ENCODE results near the gene NRM.
A peak's percentile ranks its signal among the peaks of the same experiment; 100 is the strongest.
"Not testable (repeated sequence)": the region's sequence is repeated elsewhere in the genome, so short reads cannot be mapped to it uniquely, and the experiment has no call there.

The NRM gene

GRCh38 chr6:30723159-30723842 lies 32.5 kb upstream of the NRM start:
- Mint-ChIP-seq H3K36me3 (peaks cover 88% of the 10 kb centered on the region), H3K4me1 (peaks cover 58% of the 10 kb centered on the region), H3K4me3 (peak overlapping the region; percentile 94), H3K27ac (peak overlapping the region; percentile 96)
- DNase-seq (ENCODE audit: low spot score in 2 of 2); ATAC-seq; H3K9me3 Mint-ChIP-seq: not testable (repeated sequence)

DNA sequence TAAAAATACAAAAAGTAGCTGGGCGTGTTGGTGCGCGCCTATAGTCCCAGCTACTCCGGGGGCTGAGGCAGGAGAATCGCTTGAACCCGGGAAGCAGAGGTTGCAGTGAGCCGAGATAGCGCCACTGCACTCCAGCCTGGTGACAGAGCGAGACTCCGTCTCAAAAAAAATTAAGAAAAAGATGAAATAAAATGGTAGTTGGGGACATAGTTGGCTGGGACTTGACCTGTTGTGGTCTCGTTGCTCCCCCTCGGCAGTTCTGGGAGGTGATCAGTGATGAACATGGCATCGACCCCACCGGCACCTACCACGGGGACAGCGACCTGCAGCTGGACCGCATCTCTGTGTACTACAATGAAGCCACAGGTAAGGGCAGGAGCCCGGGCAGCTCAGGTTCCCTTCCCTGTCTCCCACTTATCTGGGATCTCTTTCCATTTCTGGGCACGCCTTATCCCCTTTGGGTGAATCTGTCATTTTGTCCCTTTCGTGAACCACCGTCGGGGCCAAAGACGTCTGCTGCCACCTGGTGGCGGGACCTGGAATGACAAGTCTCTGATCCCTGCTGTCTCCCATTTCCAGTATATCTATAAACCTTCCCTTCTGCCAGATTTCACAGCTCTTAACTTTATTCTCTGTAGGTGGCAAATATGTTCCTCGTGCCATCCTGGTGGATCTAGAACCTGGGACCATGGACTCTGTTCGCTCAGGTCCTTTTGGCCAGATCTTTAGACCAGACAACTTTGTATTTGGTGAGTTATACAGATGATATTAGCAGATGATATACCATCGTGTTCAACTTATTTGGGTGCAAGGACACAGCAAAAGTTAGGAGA lies 31.7 kb upstream of the NRM start:
- DNase-seq (ENCODE audit: low spot score in 2 of 2) (peak; percentile 85 to 94), ATAC-seq (no peak)
- Mint-ChIP-seq H3K9me3 (no peaks in the 10 kb centered on the region), H3K36me3 (peaks cover 82% of the 10 kb centered on the region), H3K27ac (peak overlapping the region; percentile 96), H3K4me3 (peak overlapping the region; percentile 94), H3K4me1 (peaks cover 61% of the 10 kb centered on the region)

- not testable (repeated sequence) for ATAC-seq
- peaks cover 67% of the 10 kb centered on the region for H3K4me1 Mint-ChIP-seq
- H3K36me3 Mint-ChIP-seq = peaks cover 82% of the 10 kb centered on the region
These were observed 31.2 kb upstream of the NRM start for GRCh38 chr6:30722025-30722279.

GRCh38 chr6:30721198-30722024 lies 30.6 kb upstream of the NRM start:
- ATAC-seq (peak; percentile 48), DNase-seq (ENCODE audit: low spot score in 2 of 2) (peak; percentile 95 to 97)
- Mint-ChIP-seq H3K9me3 (no peaks in the 10 kb centered on the region), H3K4me3 (peak overlapping the region; percentile 94), H3K36me3 (peaks cover 82% of the 10 kb centered on the region), H3K27ac (peak overlapping the region; percentile 96), H3K4me1 (peaks cover 72% of the 10 kb centered on the region)

More at GRCh38 chr6:30722025-30722279, 31.2 kb upstream of the NRM start:
- H3K9me3 Mint-ChIP-seq; DNase-seq (ENCODE audit: low spot score in 2 of 2): not testable (repeated sequence)
- H3K27ac Mint-ChIP-seq = peak overlapping the region; percentile 96
- peak overlapping the region; percentile 94 for H3K4me3 Mint-ChIP-seq

GRCh38 chr6:30720738-30721197 lies 30.0 kb upstream of the NRM start:
- peak; percentile 45 to 84 for DNase-seq (ENCODE audit: low spot score in 2 of 2)
- ATAC-seq = no peak
- H3K9me3 Mint-ChIP-seq = no peaks in the 10 kb centered on the region
- peak overlapping the region; percentile 94 for H3K4me3 Mint-ChIP-seq
- peak overlapping the region; percentile 96 for H3K27ac Mint-ChIP-seq
- peaks cover 77% of the 10 kb centered on the region for H3K36me3 Mint-ChIP-seq
- peaks cover 76% of the 10 kb centered on the region for H3K4me1 Mint-ChIP-seq

- DNase-seq (ENCODE audit: low spot score in 2 of 2) (peak; percentile 79 to 95), ATAC-seq (peak; percentile 78)
- Mint-ChIP-seq H3K4me3 (peak within 1 kb of the TSS; percentile 94), H3K4me1 (peaks cover 72% of the 10 kb centered on the region), H3K27ac (peak within 1 kb of the TSS; percentile 96), H3K36me3 (peaks cover 77% of the 10 kb centered on the region), H3K9me3 (no peaks in the 10 kb centered on the region)
These were observed 29.3 kb upstream of the NRM start, which contains the start of gene TUBB for GRCh38 chr6:30719791-30720737. Gene TUBB (plus strand): TSS chr6:30720352. CDS start chr6:30720507, 155 bp downstream.

GRCh38 chr6:30719356-30719755 lies 28.6 kb upstream of the NRM start:
- H3K27ac Mint-ChIP-seq = peak overlapping the region; percentile 96
- no peak for DNase-seq (ENCODE audit: low spot score in 2 of 2)
- no peaks in the 10 kb centered on the region for H3K9me3 Mint-ChIP-seq
- H3K4me3 Mint-ChIP-seq = peak overlapping the region; percentile 94
- peaks cover 77% of the 10 kb centered on the region for H3K36me3 Mint-ChIP-seq
- H3K4me1 Mint-ChIP-seq = peaks cover 70% of the 10 kb centered on the region
- no peak for ATAC-seq

DNA sequence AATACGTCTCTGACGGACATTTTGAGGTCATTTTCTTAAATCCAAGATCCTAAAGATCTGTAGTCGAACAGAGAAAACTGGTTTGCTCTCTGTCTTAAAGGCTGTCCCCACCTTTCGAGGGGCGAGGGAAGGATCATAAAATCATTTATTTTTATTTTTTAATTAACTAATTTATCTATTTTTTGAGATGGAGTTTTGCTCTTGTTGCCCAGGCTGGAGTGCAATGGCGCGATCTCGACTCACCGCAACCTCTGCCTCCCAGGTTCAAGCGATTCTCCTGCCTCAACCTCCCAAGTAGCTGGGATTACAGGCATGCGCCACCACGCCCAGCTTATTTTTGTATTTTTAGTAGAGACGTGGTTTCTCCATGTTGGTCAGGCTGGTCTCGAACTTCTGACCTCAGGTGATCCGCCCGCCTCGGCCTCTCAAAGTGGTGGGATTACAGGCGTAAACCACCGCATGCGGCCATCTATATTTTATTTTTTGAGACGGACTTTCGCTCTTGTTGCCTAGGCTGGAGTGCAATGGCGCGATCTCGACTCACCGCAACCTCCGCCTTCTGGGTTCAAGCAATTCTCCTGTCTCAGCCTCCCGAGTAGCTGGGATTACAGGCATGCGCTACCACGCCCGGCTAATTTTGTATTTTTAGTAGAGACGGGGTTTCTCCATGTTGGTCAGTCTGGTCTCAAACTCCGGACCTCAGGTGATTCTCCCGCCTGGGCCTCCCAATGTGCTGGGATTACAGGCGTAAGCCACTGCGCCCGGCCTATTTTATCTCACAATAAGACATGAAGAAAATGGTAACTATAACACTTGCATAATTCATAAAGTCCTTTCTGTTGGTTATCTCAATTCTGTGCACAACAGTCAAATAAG lies 27.3 kb upstream of the NRM start:
- not testable (repeated sequence) for H3K9me3 Mint-ChIP-seq; DNase-seq (ENCODE audit: low spot score in 2 of 2); ATAC-seq
- Mint-ChIP-seq H3K4me1 (peaks cover 63% of the 10 kb centered on the region), H3K36me3 (peaks cover 77% of the 10 kb centered on the region), H3K4me3 (peak overlapping the region; percentile 94), H3K27ac (peak overlapping the region; percentile 99)

DNA sequence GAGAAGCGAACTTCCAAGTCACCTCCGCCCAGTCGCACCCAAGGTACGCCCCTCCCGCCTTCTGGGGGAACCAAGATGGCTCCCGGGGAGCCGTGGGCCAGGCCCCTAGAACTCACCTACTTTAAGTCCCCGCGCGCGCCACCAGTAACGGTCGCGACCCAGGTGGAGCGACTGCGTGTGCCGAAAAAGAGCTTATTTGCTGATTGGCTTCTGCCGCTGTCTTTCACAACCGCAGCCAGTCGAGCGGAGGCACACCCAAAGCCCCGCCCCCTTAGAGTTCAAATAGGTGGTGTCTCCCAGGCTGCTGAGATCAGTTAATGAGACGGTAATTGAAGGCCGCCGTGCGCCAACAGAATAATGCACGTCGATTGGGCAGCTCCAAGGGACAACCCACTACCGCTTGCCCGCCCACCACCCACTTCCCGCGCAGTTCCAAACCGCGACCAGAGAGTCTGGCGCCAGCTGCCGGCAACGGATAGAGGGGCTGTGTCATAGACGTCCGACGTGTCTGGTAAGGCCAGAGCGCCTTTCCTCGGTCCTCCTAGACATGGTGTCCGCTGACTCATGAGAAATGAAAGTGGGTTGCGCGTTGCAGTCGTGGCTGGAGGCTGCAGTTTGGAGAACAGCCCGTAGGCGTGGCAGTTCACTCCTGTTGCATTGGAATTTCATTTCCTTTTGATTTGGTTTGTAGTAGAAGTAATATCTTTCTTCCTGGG lies 26.5 kb upstream of the NRM start, which contains the start of gene MDC1:
Gene MDC1 (minus strand): TSS at position 153 of the 716 bp plus-strand sequence. CDS start 2,106 bp downstream, outside the sequence.
- peak within 1 kb of the TSS; percentile 94 for H3K4me3 Mint-ChIP-seq
- DNase-seq (ENCODE audit: low spot score in 2 of 2) (peak; percentile 89 to 99), ATAC-seq (peak; percentile 86)
- peak within 1 kb of the TSS; percentile 99 for H3K27ac Mint-ChIP-seq
- no peaks in the 10 kb centered on the region for H3K9me3 Mint-ChIP-seq
- H3K36me3 Mint-ChIP-seq = peaks cover 77% of the 10 kb centered on the region
- H3K4me1 Mint-ChIP-seq = peaks cover 63% of the 10 kb centered on the region

GRCh38 chr6:30716879-30717128 lies 26.0 kb upstream of the NRM start:
- peak overlapping the region; percentile 99 for H3K27ac Mint-ChIP-seq

GRCh38 chr6:30714263-30714662 lies 23.5 kb upstream of the NRM start:
- DNase-seq (ENCODE audit: low spot score in 2 of 2) (no peak), ATAC-seq (no peak)
- Mint-ChIP-seq H3K27ac (no peak overlapping the region), H3K4me1 (peaks cover 60% of the 10 kb centered on the region), H3K9me3 (no peaks in the 10 kb centered on the region), H3K4me3 (no peak overlapping the region), H3K36me3 (peaks cover 78% of the 10 kb centered on the region)

More at GRCh38 chr6:30716879-30717128, 26.0 kb upstream of the NRM start:
- peaks cover 63% of the 10 kb centered on the region for H3K4me1 Mint-ChIP-seq
- H3K4me3 Mint-ChIP-seq = peak overlapping the region; percentile 94
- DNase-seq (ENCODE audit: low spot score in 2 of 2) = no peak
- no peaks in the 10 kb centered on the region for H3K9me3 Mint-ChIP-seq
- ATAC-seq = no peak
- H3K36me3 Mint-ChIP-seq = peaks cover 77% of the 10 kb centered on the region

- Mint-ChIP-seq H3K27ac (peak overlapping the region; percentile 94), H3K4me1 (peaks cover 61% of the 10 kb centered on the region), H3K36me3 (peaks cover 93% of the 10 kb centered on the region), H3K9me3 (no peaks in the 10 kb centered on the region), H3K4me3 (peak overlapping the region; percentile 59)
- DNase-seq (ENCODE audit: low spot score in 2 of 2) = no peak
- no peak for ATAC-seq
These were observed 21.7 kb upstream of the NRM start for GRCh38 chr6:30712441-30712945.

Data from stimulated activated effector memory CD8-positive, alpha-beta T cell treated with anti-CD3 and anti-CD28 coated beads, Interleukin-12 subunit alpha, Interleukin-12 subunit beta, amount 100 ng/mL, for 72 hours (primary cell).